ENCODE results near the gene FTO.
"Not testable (repeated sequence)": the region's sequence is repeated elsewhere in the genome, so short reads cannot be mapped to it uniquely, and the experiment has no call there.

Gene FTO

GRCh38 chr16:53855511-53855910, 151.6 kb downstream of the FTO start:
- DNase-seq: no peak

- DNase-seq: no peak
Measured at GRCh38 chr16:53859995-53860540, 156.1 kb downstream of the FTO start.

- DNase-seq: no peak
Measured at GRCh38 chr16:53863861-53864260, 159.9 kb downstream of the FTO start.

GRCh38 chr16:53864819-53865493, 161.0 kb downstream of the FTO start:
- DNase-seq: no peak

- DNase-seq: peak in 1 of 58 donors; percentile 66
Measured at GRCh38 chr16:53865494-53865863, 161.5 kb downstream of the FTO start.

GRCh38 chr16:53866520-53866919, 162.6 kb downstream of the FTO start:
- no peak for DNase-seq

GRCh38 chr16:53870831-53871230, 166.9 kb downstream of the FTO start:
- no peak for DNase-seq

- DNase-seq: no peak
Measured at GRCh38 chr16:53872248-53873221, 168.6 kb downstream of the FTO start.

- DNase-seq: no peak
Measured at GRCh38 chr16:53876811-53877210, 172.9 kb downstream of the FTO start.

- DNase-seq: no peak
Measured at GRCh38 chr16:53878216-53878615, 174.3 kb downstream of the FTO start.

GRCh38 chr16:53881371-53881770, 177.4 kb downstream of the FTO start:
- DNase-seq: no peak

- no peak for DNase-seq
Measured at GRCh38 chr16:53882310-53882709, 178.4 kb downstream of the FTO start.

- no peak for DNase-seq
Measured at GRCh38 chr16:53884748-53885147, 180.8 kb downstream of the FTO start.

GRCh38 chr16:53886482-53887378, 182.8 kb downstream of the FTO start:
- DNase-seq: no peak

- DNase-seq: no peak
Measured at GRCh38 chr16:53888222-53888621, 184.3 kb downstream of the FTO start.

GRCh38 chr16:53890877-53891276, 186.9 kb downstream of the FTO start:
- DNase-seq: not testable (repeated sequence)

GRCh38 chr16:53891409-53892139, 187.6 kb downstream of the FTO start:
- no peak for DNase-seq

GRCh38 chr16:53892155-53892554, 188.2 kb downstream of the FTO start:
- peak in 41 of 58 donors; percentile 0 to 70 (median 23) for DNase-seq

- DNase-seq: no peak
Measured at GRCh38 chr16:53893731-53894435, 189.9 kb downstream of the FTO start.

- no peak for DNase-seq
Measured at GRCh38 chr16:53894686-53895085, 190.7 kb downstream of the FTO start.
